Fibroblast of lung (primary cell): ENCODE data around the gene TMEM250. TPM values are rescaled to one million over a fixed set of nuclear protein-coding genes. Genes with fewer than 3 reads are reported as not detected.

Experiments used
- DNase-seq, 2 donors: peaks; one replicate each; pipeline versions ENCODE4 v3.0.0 to v3.0.0-alpha.2; 2010; ENCODE audit warnings: low read depth in 2 of 2
- H2AFZ ChIP-seq: 2 replicates; pipeline ENCODE4 v1.5.1; 2012; ENCODE audit warnings: low read length, control low read depth, inconsistent platforms
- H3K27ac ChIP-seq: 2 replicates; pipeline ENCODE4 v1.5.1; 2011; ENCODE audit warnings: low read length, control low read depth; ENCODE audit not compliant: insufficient read depth
- H3K27me3 ChIP-seq: 2 replicates; pipeline ENCODE4 v1.5.1; 2011; ENCODE audit warnings: mild to moderate bottlenecking, low read length; ENCODE audit not compliant: control insufficient read depth, insufficient read depth
- H3K36me3 ChIP-seq: 2 replicates; pipeline ENCODE4 v1.5.1; 2011; ENCODE audit warnings: low read length; ENCODE audit not compliant: control insufficient read depth, insufficient read depth
- H3K4me1 ChIP-seq: 2 replicates; pipeline ENCODE4 v1.5.1; 2011; ENCODE audit warnings: low read length; ENCODE audit not compliant: control insufficient read depth, insufficient read depth; ENCODE audit errors: extremely low read depth
- H3K4me2 ChIP-seq: 2 replicates; pipeline ENCODE4 v1.5.1; 2011; ENCODE audit warnings: low read length, control low read depth; ENCODE audit not compliant: insufficient read depth; ENCODE audit errors: extremely low read depth
- H3K4me3 ChIP-seq, 4 experiments: fragments of 200-600 bp in 1 of 4; sonication (generic) in 1 of 4; replicated peaks in 1 of 4; 2 replicates each; pipeline ENCODE4 v1.5.1; 2011 to 2016; ENCODE audit warnings: low read length in 4 of 4, low read depth in 3 of 4, mild to moderate bottlenecking in 3 of 4, control low read depth in 2 of 4, inconsistent platforms in 1 of 4, mixed read lengths in 1 of 4; ENCODE audit not compliant: insufficient read depth in 1 of 4; ENCODE audit errors: control extremely low read depth in 1 of 4
- H3K79me2 ChIP-seq: 2 replicates; pipeline ENCODE4 v1.5.1; 2012; ENCODE audit warnings: mild to moderate bottlenecking, low read length, inconsistent platforms; ENCODE audit not compliant: control insufficient read depth, insufficient read depth
- H3K9ac ChIP-seq: 2 replicates; pipeline ENCODE4 v1.5.1; 2011; ENCODE audit warnings: mild to moderate bottlenecking, low read length, control low read depth; ENCODE audit not compliant: insufficient read depth
- H3K9me3 ChIP-seq: 2 replicates; pipeline ENCODE4 v1.5.1; 2012; ENCODE audit warnings: low read depth, low read length; ENCODE audit not compliant: control insufficient read depth, insufficient read depth
- H4K20me1 ChIP-seq: 2 replicates; pipeline ENCODE4 v1.5.1; 2011; ENCODE audit warnings: low read length; ENCODE audit not compliant: control insufficient read depth, insufficient read depth; ENCODE audit errors: extremely low read depth
- CTCF ChIP-seq, 2 donors: IDR thresholded peaks in 1 of 2; conservative IDR thresholded peaks in 1 of 2; 1 replicate in 1 of 2; 2 replicates in 1 of 2; pipeline ENCODE4 v1.5.1; 2011 to 2012; ENCODE audit warnings: low read length in 2 of 2, control low read depth in 1 of 2, inconsistent platforms in 1 of 2, low read depth in 1 of 2, mild to moderate bottlenecking in 1 of 2
- EZH2 ChIP-seq: IDR thresholded peaks from 2 replicates; pipeline ENCODE4 v1.5.1; 2012; ENCODE audit warnings: low read length, control low read depth, mild to moderate bottlenecking; ENCODE audit errors: missing control alignments
- polyA plus RNA-seq, 2 donors: library from polyadenylated mRNA; depleted of rRNA in 1 of 2; stranded (reverse) in 1 of 2; unstranded in 1 of 2; fragments of >200 nt; gene quantifications; 2 replicates each; pipeline ENCODE4 v1.2.1, GENCODE V29; 2011 to 2012; ENCODE audit warnings: missing spikeins in 1 of 2
- total RNA-seq: library from RNA; depleted of rRNA; stranded (reverse); fragments of >200 nt; gene quantifications from 2 replicates; pipeline ENCODE4 v1.2.1, GENCODE V29; 2014

TMEM250 gene
- total and polyA plus RNA-seq, 2 donors (not counting 1 experiment from before 2014, with no cell fraction given) = 13.3 to 43.3 TPM

DNA sequence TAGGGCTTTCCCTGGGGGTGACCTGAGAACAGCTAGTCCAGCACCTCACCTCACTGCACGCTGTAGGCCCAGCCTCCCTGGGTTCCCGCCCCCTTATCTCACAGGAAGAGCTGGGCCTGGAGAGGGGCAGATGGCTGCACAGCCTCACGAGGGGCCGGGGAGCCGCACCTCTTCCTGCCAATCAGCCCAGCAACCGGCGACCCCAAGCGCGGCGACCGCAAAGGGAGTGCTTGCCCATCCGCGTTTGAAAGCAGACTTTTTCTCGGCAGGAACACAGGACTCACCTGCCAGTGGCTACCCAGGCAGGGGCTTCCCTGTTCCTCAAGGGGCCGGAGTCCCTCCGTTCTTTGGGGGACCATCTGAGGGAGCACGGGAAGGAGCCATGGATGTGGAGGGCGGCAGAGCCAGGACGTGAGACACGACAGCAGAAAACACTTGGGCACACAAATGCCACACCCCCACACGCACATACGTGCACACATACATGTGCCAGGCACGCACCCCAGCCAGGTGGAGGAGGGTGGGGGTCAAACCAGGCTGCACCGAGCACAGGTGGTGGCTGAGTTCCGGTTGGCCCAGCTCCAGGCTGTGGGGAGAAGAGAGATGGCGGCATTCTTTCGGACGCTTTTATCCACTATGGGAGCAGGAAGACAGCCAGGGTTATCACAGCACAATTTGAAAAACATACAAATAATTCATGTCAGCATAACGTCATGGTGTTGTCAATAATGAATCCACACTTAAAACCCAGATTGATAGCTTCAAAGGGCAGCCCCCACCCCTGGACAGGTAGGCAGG lies 11.3 kb downstream of the TMEM250 start:
- Histone ChIP-seq H3K4me2 (no peak overlapping the region), H3K4me3 (no peak overlapping the region), H4K20me1 (no peaks in the 10 kb centered on the region), H3K27ac (no peak overlapping the region), H3K4me1 (peaks cover 18% of the 10 kb centered on the region), H3K9ac (no peak overlapping the region), H3K79me2 (no peaks in the 10 kb centered on the region), H3K9me3 (no peaks in the 10 kb centered on the region), H2AFZ (no peak overlapping the region), H3K27me3 (no peaks in the 10 kb centered on the region), H3K36me3 (no peaks in the 10 kb centered on the region)
- TF ChIP-seq CTCF (conservative IDR thresholded peaks at IDR 0.05 in 1 of 2, IDR thresholded peaks at IDR 0.05 in 1 of 2; ENCODE audit: low read depth in 1 of 2, low read length in 2 of 2) (no peak), EZH2 (no peak)
- DNase-seq = no peak

DNA sequence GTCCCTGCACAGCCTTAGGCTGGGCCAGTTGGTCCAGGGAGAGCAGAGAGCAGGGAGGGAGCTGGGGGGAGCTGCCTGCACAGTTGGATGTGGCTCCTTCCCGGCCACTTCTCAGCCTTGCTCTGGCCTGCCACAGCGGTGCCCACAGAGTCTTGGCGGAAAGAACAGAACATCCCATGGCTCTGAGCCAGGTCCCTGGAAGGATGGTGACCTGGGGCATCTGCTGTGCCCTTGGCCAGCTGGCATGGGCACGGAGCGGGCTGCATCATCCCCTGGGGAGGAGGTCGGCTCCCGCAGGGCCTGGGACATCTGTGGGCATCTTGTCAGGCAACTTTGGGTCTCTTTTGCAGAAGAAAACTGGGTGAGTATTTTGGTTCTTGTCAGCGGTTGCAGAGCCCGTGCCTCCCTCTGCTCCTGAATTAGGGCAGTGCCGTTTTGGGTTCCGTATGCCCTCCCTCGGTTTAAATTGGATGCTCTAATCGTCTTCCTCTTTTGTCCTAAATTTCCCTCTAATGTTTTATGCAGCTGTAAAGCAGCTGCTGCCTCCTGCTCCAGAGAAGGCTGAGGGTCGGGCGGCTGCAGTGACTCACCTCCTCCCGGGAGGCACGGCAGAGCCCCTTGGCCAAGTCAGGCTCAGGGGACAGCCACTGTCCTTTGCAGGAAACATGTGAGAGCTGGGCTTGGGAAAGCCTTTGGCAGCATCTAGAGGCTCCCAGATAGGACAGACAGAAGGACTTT lies 13.1 kb downstream of the TMEM250 start:
- Histone ChIP-seq H3K36me3 (no peaks in the 10 kb centered on the region), H3K4me2 (peak overlapping the region; percentile 15), H3K4me3 (no peak overlapping the region), H3K4me1 (peaks cover 18% of the 10 kb centered on the region), H4K20me1 (no peaks in the 10 kb centered on the region), H3K27me3 (no peaks in the 10 kb centered on the region), H3K27ac (no peak overlapping the region), H3K79me2 (no peaks in the 10 kb centered on the region), H3K9me3 (no peaks in the 10 kb centered on the region), H3K9ac (no peak overlapping the region), H2AFZ (no peak overlapping the region)
- DNase-seq = peak; percentile 24 to 56
- no peak for TF ChIP-seq EZH2
- TF ChIP-seq CTCF (conservative IDR thresholded peaks at IDR 0.05 in 1 of 2, IDR thresholded peaks at IDR 0.05 in 1 of 2; ENCODE audit: low read depth in 1 of 2, low read length in 2 of 2) = no peak

DNA sequence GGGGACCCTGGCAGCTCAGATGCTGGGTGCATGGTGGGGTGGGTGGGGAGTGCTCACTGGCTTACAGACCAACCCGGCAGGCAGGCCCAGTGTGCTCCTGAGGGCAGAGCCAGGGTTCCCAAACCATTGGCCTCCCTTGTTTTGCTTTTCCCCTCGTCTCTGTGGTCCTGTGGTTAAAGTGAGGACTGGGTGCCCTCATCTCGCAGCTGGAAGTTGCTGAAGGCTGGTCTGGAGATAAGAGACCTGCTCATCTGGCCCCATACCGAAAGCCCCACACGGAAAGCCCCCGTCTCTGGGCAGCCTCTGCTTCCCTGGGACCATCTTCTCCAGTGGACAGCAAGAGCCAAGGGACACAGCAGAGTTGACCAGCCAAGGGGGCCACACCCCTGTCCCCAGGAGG lies 13.8 kb downstream of the TMEM250 start:
- Histone ChIP-seq H2AFZ (no peak overlapping the region), H3K4me2 (no peak overlapping the region), H3K4me3 (no peak overlapping the region), H3K79me2 (no peaks in the 10 kb centered on the region), H3K4me1 (peaks cover 11% of the 10 kb centered on the region), H3K9me3 (no peaks in the 10 kb centered on the region), H4K20me1 (no peaks in the 10 kb centered on the region), H3K36me3 (no peaks in the 10 kb centered on the region), H3K9ac (no peak overlapping the region), H3K27me3 (no peaks in the 10 kb centered on the region), H3K27ac (no peak overlapping the region)
- DNase-seq = no peak
- no peak for TF ChIP-seq EZH2
- TF ChIP-seq CTCF (conservative IDR thresholded peaks at IDR 0.05 in 1 of 2, IDR thresholded peaks at IDR 0.05 in 1 of 2; ENCODE audit: low read depth in 1 of 2, low read length in 2 of 2) = no peak
